ENCODE measurements around the gene MPIG6B. TPM values are rescaled to one million over a fixed set of nuclear protein-coding genes. Genes with fewer than 3 reads are reported as not detected.

Gene MPIG6B
- total RNA-seq, 3 donors from 2014 or later (not counting 1 experiment from before 2014, with no cell fraction given): 9.4 to 19.0 (median 12.8) TPM

GRCh38 chr6:31683591-31683990, 39.6 kb upstream of the MPIG6B start:
- intact Hi-C loops (cut with micrococcal nuclease): loop anchor here (5.0 kb wide), 1 partner anchor 54 kb away; the partner anchor contains the start of gene CLIC1
- H3K36me3 Mint-ChIP-seq: no peaks in the 10 kb centered on the region
- 96% methylated on average over 13 of the region's 13 CpGs for WGBS (ENCODE audit: insufficient coverage)

GRCh38 chr6:31686483-31686882, 36.7 kb upstream of the MPIG6B start:
- Mint-ChIP-seq H3K9me3 (no peaks in the 10 kb centered on the region), H3K27me3 (ENCODE audit: low read depth in 2 of 2) (no peaks in the 10 kb centered on the region), H3K27ac (peak overlapping the region in 1 of 2 donors; percentile 26), H3K4me1 (peaks cover 3 to 10% of the 10 kb centered on the region in 2 donors), H3K36me3 (no peaks in the 10 kb centered on the region), H3K4me3 (no peak overlapping the region)
- intact Hi-C loops (cut with micrococcal nuclease): no loop called here
- peaks cover 14% of the 10 kb centered on the region for H3K4me1 ChIP-seq (ENCODE audit: control insufficient read depth, insufficient read depth, low read length)
- TF ChIP-seq CTCF (IDR thresholded peaks at IDR 0.05): no peak
- no peaks in the 10 kb centered on the region for H3K27me3 ChIP-seq (ENCODE audit: control insufficient read depth, insufficient read depth, low read length)
- DNase-seq: no peak
- no peak overlapping the region for H3K27ac ChIP-seq (ENCODE audit: low read length)
- peaks cover 46% of the 10 kb centered on the region for H3K36me3 ChIP-seq (ENCODE audit: control insufficient read depth, insufficient read depth, low read length)
- H3K9me3 ChIP-seq (ENCODE audit: control insufficient read depth, insufficient read depth, low read length): no peaks in the 10 kb centered on the region
- 92% methylated on average over 5 of the region's 5 CpGs for WGBS (ENCODE audit: insufficient coverage)
- H3K4me3 ChIP-seq (ENCODE audit: low read length): no peak overlapping the region
- ATAC-seq: no peak

More at GRCh38 chr6:31683591-31683990, 39.6 kb upstream of the MPIG6B start:
- H3K4me3 ChIP-seq (ENCODE audit: low read length): no peak overlapping the region
- H3K27me3 ChIP-seq (ENCODE audit: control insufficient read depth, insufficient read depth, low read length): no peaks in the 10 kb centered on the region
- no peak overlapping the region for H3K4me3 Mint-ChIP-seq
- H3K4me1 ChIP-seq (ENCODE audit: control insufficient read depth, insufficient read depth, low read length): peaks cover 30% of the 10 kb centered on the region
- H3K27ac Mint-ChIP-seq: peak overlapping the region in 1 of 2 donors; percentile 52
- DNase-seq (no peak), ATAC-seq (no peak)
- H3K9me3 Mint-ChIP-seq: no peaks in the 10 kb centered on the region
- H3K9me3 ChIP-seq (ENCODE audit: control insufficient read depth, insufficient read depth, low read length): no peaks in the 10 kb centered on the region
- TF ChIP-seq CTCF (IDR thresholded peaks at IDR 0.05): no peak
- H3K27ac ChIP-seq (ENCODE audit: low read length): no peak overlapping the region
- peaks cover 18% of the 10 kb centered on the region for H3K36me3 ChIP-seq (ENCODE audit: control insufficient read depth, insufficient read depth, low read length)
- peaks cover 19 to 22% of the 10 kb centered on the region in 2 donors for H3K4me1 Mint-ChIP-seq
- no peaks in the 10 kb centered on the region for H3K27me3 Mint-ChIP-seq (ENCODE audit: low read depth in 2 of 2)

- no peak overlapping the region for H3K4me3 Mint-ChIP-seq
- no peaks in the 10 kb centered on the region for H3K27me3 Mint-ChIP-seq (ENCODE audit: low read depth in 2 of 2)
- DNase-seq (no peak), ATAC-seq (no peak)
- H3K27me3 ChIP-seq (ENCODE audit: control insufficient read depth, insufficient read depth, low read length): no peaks in the 10 kb centered on the region
- WGBS (ENCODE audit: insufficient coverage): 94% methylated on average over 8 of the region's 8 CpGs
- no peak overlapping the region for H3K4me3 ChIP-seq (ENCODE audit: low read length)
- H3K9me3 Mint-ChIP-seq: no peaks in the 10 kb centered on the region
- H3K4me1 ChIP-seq (ENCODE audit: control insufficient read depth, insufficient read depth, low read length): peaks cover 10% of the 10 kb centered on the region
- H3K27ac Mint-ChIP-seq: no peak overlapping the region
- intact Hi-C loops (cut with micrococcal nuclease): no loop called here
- H3K36me3 ChIP-seq (ENCODE audit: control insufficient read depth, insufficient read depth, low read length): peaks cover 52% of the 10 kb centered on the region
- no peak overlapping the region for H3K27ac ChIP-seq (ENCODE audit: low read length)
- TF ChIP-seq CTCF (IDR thresholded peaks at IDR 0.05): no peak
- peaks cover 0 to 7% of the 10 kb centered on the region in 2 donors for H3K4me1 Mint-ChIP-seq
- no peaks in the 10 kb centered on the region for H3K36me3 Mint-ChIP-seq
- no peaks in the 10 kb centered on the region for H3K9me3 ChIP-seq (ENCODE audit: control insufficient read depth, insufficient read depth, low read length)
These were observed 35.9 kb upstream of the MPIG6B start for GRCh38 chr6:31687321-31687720.

Measured in natural killer cell (primary cell).